Psoas muscle (tissue), 8 donors: ENCODE data around the gene LCN9. TPM values are rescaled to one million over a fixed set of nuclear protein-coding genes. Genes with fewer than 3 reads are reported as not detected.
A peak's percentile ranks its signal among the peaks of the same experiment; 100 is the strongest.

Experiments
- ATAC-seq, 4 donors: fragments of 200-7000 bp; cut with Tn5 transposase; one replicate each; pipeline ENCODE4 v1.9.1; 2020; ENCODE audit warnings: moderate library complexity in 3 of 4, mild to moderate bottlenecking in 2 of 4
- DNase-seq, 2 donors: peaks; one replicate each; pipeline ENCODE4 v3.0.0-alpha.2; 2020
- H3K27ac ChIP-seq: fragments of 200-600 bp; one replicate; pipeline ENCODE4 v1.8.0; 2022
- H3K27me3 ChIP-seq, 3 donors: fragments of 200-600 bp in 1 of 3; one replicate each; pipeline versions ENCODE4 v1.6.1 to v1.8.0; 2013 to 2022; ENCODE audit warnings: low read length in 2 of 3, mild to moderate bottlenecking in 2 of 3, moderate library complexity in 1 of 3; ENCODE audit not compliant: insufficient read depth in 3 of 3
- H3K36me3 ChIP-seq, 2 donors: fragments of 200-600 bp in 1 of 2; one replicate each; pipeline versions ENCODE4 v1.6.1 to v1.8.0; 2013 to 2022; ENCODE audit warnings: low read depth in 1 of 2, mild to moderate bottlenecking in 1 of 2, moderate library complexity in 1 of 2; ENCODE audit not compliant: insufficient read depth in 1 of 2
- H3K4me1 ChIP-seq: fragments of 200-600 bp; one replicate; pipeline ENCODE4 v1.8.0; 2022
- H3K4me3 ChIP-seq: fragments of 200-600 bp; one replicate; pipeline ENCODE4 v1.8.0; 2022; ENCODE audit warnings: mild to moderate bottlenecking
- H3K9me3 ChIP-seq: fragments of 200-600 bp; one replicate; pipeline ENCODE4 v1.8.0; 2022
- WGBS, 3 donors: extraction: QIAGEN DNeasy Blood & Tissue Kit; methylation state at CpG; one replicate each; pipeline versions ENCODE4 v1.1.6 to v1.1.7; 2013; 5-methylcytosine and 5-hydroxymethylcytosine counted together
- intact Hi-C, 2 donors: fragments of 100-400 bp; cut with DNase I; formaldehyde crosslinking; loops; one replicate each; pipeline versions ENCODE4 v1.11.0 to v1.14.2; 2022
- polyA plus RNA-seq, 3 donors: library from polyadenylated mRNA; stranded (reverse); fragments of 200-250 nt; gene quantifications; one replicate each; pipeline ENCODE4 v1.2.3, GENCODE V29; 2013
- total RNA-seq, 4 donors: library from RNA; stranded (reverse); fragmentation: NEBNext Ultra II Directional in 2 of 4; extraction: Animal tissue kit (Norgen Biotek cat#: 25700) in 2 of 4; gene quantifications; one replicate each; pipeline versions ENCODE4 v1.2.1 to v1.2.4, GENCODE V29; 2021 to 2023
- TF ChIP-seq, protein P1 (sequence below): fragments of 200-600 bp; IDR thresholded peaks from one replicate; pipeline ENCODE4 v1.8.0; 2022; ENCODE audit warnings: antibody characterized with exemption
- donor health status: healthy with polysubstance abuse.
- donor health status: DM: no; HTN: no; CAD: no; lungs with moderate emphysema.
- donor health status: Bipolar disorder and iron deficiency.
- donor health status: healthy.
- donor health status: DM: yes; HTN: yes; CAD: no.
- donor health status: DM: no; HTN: no; CAD: no.
- donor health status: DM: no; HTN: no; CAD: no.
- donor health status: DM: yes; HTN: yes; CAD: no.

LCN9 gene
- total and polyA plus RNA-seq, 7 donors, result not detected

DNA sequence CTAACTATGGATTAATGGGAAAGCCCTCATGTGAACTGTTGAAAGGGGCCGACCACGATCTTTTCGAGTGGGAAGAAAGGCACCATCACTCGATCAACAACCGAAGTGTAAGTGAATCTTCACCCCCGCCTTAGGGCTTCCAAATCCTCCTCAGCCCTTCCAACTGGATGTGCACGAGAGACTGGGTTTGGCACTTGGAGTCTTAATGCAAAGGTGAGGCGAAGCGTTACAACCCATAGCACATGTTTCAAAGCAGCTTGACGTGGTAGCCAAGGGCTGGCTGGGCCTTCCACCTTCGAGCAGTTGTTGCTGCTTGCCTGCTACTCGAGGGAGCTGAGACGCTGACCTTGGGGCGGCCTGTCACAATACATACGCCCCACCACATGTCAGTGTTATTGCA is 5.7 kb upstream of the LCN9 start:
- TF ChIP-seq, protein P1, sequence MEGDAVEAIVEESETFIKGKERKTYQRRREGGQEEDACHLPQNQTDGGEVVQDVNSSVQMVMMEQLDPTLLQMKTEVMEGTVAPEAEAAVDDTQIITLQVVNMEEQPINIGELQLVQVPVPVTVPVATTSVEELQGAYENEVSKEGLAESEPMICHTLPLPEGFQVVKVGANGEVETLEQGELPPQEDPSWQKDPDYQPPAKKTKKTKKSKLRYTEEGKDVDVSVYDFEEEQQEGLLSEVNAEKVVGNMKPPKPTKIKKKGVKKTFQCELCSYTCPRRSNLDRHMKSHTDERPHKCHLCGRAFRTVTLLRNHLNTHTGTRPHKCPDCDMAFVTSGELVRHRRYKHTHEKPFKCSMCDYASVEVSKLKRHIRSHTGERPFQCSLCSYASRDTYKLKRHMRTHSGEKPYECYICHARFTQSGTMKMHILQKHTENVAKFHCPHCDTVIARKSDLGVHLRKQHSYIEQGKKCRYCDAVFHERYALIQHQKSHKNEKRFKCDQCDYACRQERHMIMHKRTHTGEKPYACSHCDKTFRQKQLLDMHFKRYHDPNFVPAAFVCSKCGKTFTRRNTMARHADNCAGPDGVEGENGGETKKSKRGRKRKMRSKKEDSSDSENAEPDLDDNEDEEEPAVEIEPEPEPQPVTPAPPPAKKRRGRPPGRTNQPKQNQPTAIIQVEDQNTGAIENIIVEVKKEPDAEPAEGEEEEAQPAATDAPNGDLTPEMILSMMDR, result no peak
- no peaks in the 10 kb centered on the region for H3K9me3 ChIP-seq
- peaks cover 0 to 23% (median 5%) of the 10 kb centered on the region in 3 donors for H3K27me3 ChIP-seq
- H3K4me1 ChIP-seq, result no peaks in the 10 kb centered on the region
- no peak overlapping the region for H3K27ac ChIP-seq
- WGBS, 3 donors, result 81 to 84% (median 84%) methylated on average over 15 of the region's 15 CpGs
- H3K4me3 ChIP-seq, result no peak overlapping the region
- intact Hi-C loops, result no loop called here
- ATAC-seq (no peak), DNase-seq (no peak)
- no peaks in the 10 kb centered on the region for H3K36me3 ChIP-seq

DNA sequence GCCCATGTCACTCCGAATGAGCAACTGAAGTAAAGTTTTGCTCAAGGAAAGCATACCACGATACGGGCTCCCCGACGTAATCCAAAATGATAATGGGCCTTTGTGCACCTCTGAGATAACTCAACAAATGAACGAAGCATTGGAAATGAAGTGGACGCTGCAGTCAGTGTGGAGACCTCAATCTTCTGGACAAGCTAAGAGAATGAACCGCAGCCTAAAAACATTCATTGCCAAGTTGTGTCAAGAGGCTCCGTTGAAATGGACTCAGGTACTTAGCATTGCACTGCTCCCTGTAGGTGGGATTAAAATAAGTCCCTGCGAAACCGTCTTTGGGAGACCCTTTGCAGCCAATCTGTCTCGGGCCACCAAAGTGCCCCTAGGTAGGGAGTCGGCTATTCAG is 3.9 kb upstream of the LCN9 start:
- TF ChIP-seq, protein P1, result no peak
- intact Hi-C loops, result no loop called here
- Histone ChIP-seq H3K4me1 (no peaks in the 10 kb centered on the region), H3K27me3 (peaks cover 0 to 32% (median 5%) of the 10 kb centered on the region in 3 donors), H3K9me3 (no peaks in the 10 kb centered on the region), H3K36me3 (no peaks in the 10 kb centered on the region), H3K4me3 (no peak overlapping the region), H3K27ac (no peak overlapping the region)
- 87 to 90% (median 89%) methylated on average over 13 of the region's 13 CpGs for WGBS, 3 donors
- ATAC-seq, result no peak
- DNase-seq, result no peak

DNA sequence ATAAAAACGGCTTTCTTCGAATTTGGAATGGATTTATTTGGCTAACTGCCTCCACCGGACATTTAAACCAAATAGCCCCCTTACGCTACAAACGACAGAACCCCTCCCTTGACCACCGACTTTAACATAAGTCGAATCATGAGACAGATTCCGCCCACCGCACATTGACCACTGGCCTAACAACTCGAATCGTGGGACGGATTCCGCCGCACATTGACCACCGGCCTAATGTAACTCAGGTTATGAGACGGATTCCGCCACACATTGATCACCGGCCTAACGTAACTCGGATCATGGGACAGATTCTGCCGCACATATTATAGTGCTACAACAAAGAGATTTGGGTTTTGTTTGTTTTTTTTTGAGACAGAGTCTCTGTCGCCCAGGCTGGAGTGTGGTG is 2.7 kb upstream of the LCN9 start:
- ATAC-seq, result no peak

DNA sequence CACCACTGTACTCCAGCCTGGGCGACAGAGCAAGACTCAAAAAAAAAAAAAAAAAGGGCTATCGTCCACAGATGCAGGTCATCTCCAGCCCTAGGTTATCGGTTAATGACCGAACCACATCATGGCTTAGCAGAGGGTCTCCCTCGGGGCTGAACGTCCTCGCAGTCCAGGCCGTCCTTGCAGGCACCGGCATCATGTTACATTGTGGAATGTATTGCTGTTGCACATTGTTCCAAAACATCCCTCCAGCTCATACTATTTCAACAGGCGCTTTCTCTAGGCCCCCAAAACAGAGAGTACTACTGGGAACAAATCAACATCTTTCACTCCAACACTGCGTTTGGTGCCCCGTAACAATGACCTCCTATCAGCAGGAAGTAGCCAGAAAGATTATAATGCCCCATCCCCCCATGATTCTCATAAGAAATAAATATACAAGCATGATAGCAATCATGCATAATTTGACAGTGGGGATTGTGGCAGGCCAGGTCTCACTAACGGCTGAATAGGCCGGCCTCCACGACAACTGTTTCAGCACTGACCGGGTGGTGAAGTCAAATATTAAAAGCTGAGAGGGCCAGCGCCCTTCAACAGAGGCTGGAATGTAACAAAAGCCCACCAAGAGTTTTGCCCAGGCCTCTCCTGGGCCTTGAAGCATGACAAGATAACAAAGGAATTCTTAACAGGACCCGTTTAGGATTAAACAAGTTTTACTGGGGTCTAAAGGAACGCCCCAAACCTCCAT is 1.1 kb upstream of the LCN9 start:
- no peak overlapping the region for H3K27ac ChIP-seq
- H3K27me3 ChIP-seq, result peaks cover 0 to 30% (median 5%) of the 10 kb centered on the region in 3 donors
- H3K4me1 ChIP-seq, result no peaks in the 10 kb centered on the region
- intact Hi-C loops, result no loop called here
- no peaks in the 10 kb centered on the region for H3K9me3 ChIP-seq
- WGBS, 3 donors, result 38 to 50% (median 50%) methylated on average over 19 of the region's 19 CpGs
- H3K36me3 ChIP-seq, result no peaks in the 10 kb centered on the region
- no peak for DNase-seq
- no peak overlapping the region for H3K4me3 ChIP-seq
- ATAC-seq, result no peak
- TF ChIP-seq, protein P1, result no peak

More for the DNA sequence above, 2.7 kb upstream of the LCN9 start:
- no peaks in the 10 kb centered on the region for H3K4me1 ChIP-seq
- H3K9me3 ChIP-seq, result no peaks in the 10 kb centered on the region
- H3K27me3 ChIP-seq, result peaks cover 0 to 29% (median 5%) of the 10 kb centered on the region in 3 donors
- intact Hi-C loops, result no loop called here
- H3K27ac ChIP-seq, result no peak overlapping the region
- TF ChIP-seq, protein P1, result no peak
- H3K36me3 ChIP-seq, result no peaks in the 10 kb centered on the region
- no peak overlapping the region for H3K4me3 ChIP-seq
- 93 to 95% (median 94%) methylated on average over 22 of the region's 22 CpGs for WGBS, 3 donors
- DNase-seq, result no peak

DNA sequence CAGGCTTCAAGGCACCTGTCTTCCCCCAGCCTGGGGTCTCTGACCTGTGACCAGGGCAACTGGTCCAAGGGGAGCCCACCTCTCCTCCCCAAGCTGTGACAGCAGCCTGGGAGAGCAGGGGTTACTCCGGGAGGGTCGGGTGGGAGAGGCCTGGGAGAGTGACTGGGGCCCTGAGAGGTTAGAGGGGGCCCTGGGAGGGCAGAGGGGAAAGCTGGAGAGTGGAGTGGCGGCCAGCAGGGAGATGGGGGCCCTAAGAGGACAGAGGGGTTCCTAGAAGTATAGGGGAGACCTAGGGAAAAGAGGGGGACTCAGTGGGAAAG is 302 bp downstream of the LCN9 start:
- ATAC-seq, result no peak
- no peak overlapping the region for H3K27ac ChIP-seq
- H3K4me1 ChIP-seq, result no peaks in the 10 kb centered on the region
- intact Hi-C loops, result no loop called here
- no peaks in the 10 kb centered on the region for H3K36me3 ChIP-seq
- 69 to 83% (median 69%) methylated on average over 2 to 3 of the region's 3 CpGs for WGBS, 3 donors
- peaks cover 0 to 34% (median 7%) of the 10 kb centered on the region in 3 donors for H3K27me3 ChIP-seq
- no peaks in the 10 kb centered on the region for H3K9me3 ChIP-seq
- TF ChIP-seq, protein P1, result no peak
- no peak overlapping the region for H3K4me3 ChIP-seq
- DNase-seq, result peak in 1 of 2 donors; percentile 13
